GM18868 (cell line): ENCODE results near the gene TSR3.

ENCODE experiments used
- ATAC-seq: cut with Tn5 transposase; IDR thresholded peaks from one replicate; pipeline ENCODE4 v1.9.1; 2021; ENCODE audit warnings: mild to moderate bottlenecking, moderate library complexity; ENCODE audit not compliant: unreplicated experiment

Gene TSR3

GRCh38 chr16:1378087-1378803, 26.6 kb upstream of the TSR3 start:
- ATAC-seq: no peak

DNA sequence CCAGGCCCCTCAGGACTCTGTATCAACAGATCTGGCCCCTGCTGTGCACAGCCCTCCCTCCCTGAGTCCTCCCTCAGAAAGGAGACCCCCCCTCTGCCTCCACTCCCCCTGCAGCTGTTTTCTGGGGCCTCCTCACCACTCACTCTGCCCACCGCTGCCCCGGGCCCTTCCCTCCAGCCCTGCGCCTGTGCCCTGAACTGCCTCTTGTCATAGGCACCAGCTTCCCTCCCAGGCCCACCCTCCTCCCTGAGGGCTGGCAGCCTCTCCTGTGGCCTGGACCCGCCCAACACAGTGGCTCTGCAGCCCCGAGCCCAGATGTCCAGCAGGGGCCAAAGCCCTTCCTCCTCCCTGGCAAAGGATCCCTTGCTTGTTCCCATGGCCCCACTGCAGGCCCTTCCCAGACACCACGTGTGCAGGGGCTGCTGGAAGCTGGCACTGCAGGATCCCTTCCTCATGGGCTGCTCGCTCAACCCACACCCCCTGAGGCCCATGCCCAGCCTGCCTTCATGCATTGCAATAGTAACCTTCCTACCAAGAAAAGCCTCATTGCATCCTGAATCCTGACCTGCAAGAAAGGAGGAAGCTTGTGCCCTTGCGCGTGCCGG, 25.8 kb upstream of the TSR3 start:
- no peak for ATAC-seq

DNA sequence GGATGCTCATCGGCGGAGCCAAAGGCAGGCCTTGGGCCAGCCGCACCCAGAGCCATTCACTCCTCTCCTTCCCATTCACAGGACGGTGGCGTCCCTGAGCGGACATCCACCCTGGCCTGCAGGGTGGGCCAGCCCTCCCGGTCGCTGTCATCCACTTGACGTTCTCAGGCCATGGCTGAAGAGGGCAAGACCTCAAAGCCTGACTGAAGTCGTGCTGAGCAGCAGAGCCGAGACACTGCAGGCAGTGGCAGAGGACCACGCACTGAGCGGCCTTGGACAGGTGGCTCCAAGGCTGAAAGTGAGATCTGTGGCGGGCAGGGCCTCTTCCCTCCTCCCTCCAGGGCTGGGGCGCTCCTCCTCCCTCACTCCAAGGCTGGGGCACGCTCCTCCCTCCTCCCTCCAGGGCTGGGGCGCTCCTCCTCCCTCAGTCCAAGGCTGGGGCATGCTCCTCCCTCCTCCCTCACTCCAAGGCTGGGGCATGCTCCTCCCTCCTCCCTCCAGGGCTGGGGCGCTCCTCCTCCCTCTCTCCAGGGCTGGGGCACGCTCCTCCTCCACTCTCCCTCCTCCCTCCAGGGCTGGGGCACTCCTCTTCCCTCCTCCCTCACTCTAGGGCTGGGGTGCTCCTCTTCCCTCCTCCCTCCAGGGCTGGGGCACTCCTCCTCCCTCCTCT, 24.2 kb upstream of the TSR3 start:
- no peak for ATAC-seq

- ATAC-seq: no peak
Measured at GRCh38 chr16:1375298-1375640, 23.6 kb upstream of the TSR3 start.

DNA sequence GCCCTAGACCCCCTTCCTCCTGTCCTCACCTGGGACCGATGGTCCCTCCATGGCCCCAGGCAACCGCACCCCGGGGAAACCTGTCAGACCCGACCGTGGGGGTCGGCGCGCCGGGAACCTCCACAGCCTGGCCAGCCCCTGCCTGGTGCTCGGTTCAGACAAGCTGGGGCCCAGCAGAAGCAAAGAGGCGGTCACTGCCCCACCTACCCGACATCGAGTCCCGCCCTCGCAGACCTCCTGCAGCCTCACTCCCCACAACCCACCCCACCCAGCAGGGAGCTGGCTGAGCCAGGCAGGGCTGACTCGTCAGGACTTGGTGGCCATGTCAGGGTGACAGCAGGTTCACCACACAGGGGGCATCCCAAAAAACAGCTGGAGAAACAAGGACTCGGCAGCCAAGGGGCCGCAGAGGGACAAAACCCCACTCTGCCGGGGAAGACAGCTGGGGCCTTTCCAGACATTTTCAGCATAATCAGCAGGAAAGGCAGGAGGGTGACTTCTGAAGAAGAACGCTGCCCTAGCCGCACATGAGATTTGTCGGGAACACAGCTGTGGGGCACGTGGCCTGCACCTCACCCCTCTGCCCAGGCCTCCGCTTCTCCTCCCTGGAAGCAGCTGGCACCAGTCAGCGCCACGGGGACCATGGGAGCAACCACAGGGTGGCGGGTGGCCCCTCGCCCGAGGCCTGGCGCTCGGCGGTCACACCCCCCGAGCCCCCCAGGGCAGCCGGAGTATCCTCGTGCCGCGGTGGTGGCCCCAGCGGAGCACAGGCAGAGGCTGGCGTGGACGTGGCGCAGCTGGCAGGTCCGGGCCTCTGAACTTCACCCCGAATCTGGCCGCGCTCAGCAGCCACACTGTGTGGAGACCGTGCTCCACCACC, 23.0 kb upstream of the TSR3 start:
- no peak for ATAC-seq

- no peak for ATAC-seq
Measured at GRCh38 chr16:1372292-1372950, 20.7 kb upstream of the TSR3 start.

DNA sequence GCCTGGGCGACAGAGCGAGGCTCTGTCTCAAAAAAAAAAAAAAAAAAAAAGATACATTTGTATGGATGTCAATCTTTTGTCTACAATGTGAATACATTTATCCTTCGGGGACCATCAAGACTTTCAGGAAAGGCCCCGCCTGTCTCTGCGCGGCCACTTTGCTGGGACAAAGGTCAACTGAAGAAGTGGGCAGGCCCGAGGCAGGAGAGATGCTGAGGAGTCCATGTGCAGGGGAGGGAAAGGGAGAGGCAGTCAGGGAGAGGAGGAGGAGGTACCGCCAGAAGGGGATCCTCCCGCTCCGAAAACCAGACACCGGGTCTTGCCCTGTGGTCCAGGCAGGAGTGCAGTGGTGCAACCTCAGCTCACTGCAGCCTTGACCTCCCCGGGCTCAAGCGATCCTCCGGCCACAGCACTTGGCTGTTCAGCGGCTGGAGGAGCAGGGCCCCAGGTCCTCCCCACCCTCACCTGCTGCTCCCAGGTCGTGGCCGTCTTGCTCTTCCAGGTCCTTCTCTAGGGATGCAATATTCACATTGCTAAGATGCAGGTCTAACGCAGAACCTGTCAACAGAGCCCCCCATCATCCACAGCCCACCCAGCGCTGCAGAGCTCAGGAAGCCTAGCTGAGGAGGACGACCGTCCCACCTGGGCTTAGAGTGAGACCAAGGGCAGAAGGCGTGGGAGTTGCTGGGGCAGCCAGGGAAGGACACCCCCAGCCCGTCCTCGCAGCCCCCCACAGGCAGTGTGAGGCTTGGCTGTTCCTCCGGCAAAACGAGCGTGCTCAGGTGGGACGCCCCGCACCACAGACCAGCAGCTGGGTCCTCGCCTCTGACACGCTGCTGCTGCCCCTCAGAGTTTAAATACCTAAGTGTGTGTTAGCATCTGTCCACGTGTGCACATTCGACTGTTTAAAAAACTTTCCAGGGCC, 19.6 kb upstream of the TSR3 start:
- no peak for ATAC-seq

DNA sequence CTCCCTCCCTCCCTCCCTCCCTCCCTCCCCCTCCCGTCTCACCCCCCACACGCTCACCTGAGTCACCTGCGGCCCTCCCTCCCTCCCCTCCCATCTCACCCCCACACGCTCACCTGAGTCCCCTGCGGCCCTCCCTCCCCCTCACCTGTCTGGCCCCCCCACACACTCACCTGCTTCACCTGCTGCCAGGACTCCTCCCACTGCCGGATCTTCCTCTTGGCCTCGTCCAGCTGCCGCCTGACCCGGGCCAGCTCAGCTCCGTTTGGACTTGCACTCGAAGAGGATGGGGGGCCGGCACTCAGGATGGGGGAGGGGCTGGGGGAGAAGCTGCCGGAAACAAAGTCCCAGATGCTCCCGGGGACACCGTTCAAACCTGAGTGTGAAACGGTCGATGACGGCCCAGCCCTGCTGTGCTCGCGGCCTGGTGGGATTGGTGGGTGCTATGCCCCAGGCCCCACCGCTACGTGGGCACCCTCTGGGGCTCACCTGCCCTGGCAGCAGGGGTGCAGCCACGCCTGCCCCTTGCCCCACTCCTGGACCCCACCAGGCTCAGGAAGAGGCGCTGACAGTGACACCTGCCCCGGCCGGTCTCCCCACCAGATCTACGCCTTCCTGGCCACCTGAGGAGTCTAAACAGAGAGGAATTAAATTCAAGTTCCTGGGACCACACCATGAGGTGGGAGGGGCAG, 16.0 kb upstream of the TSR3 start:
- ATAC-seq: no peak

DNA sequence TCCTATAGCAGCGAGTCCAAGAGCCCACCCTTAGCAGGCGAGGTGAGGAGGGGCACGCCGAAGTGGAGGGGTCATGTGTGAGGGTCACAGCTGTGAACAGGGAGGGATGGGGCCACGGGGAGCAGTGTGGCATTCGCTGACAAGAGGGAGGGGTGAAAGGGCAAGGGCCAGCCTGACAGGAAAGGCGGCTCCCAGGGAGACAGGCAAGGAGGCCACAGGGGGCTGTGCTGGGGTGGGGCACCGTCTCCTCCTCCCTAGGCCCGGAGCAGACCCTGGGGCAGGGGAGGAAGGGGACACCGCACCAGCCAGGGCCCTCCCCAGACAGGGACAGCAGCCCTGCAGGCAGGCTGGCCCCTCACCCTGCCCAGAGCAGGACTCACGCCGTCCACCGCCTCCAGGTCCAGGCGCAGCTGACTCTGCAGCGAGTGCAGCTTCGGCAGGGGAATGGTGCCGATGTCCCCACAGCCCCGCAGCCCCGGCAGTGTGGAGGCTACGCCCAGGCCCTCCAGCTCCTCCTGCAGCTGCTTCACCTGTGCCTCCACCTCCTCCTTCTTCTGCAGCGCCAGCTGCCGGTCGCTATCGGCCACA, 15.1 kb upstream of the TSR3 start:
- ATAC-seq: no peak

DNA sequence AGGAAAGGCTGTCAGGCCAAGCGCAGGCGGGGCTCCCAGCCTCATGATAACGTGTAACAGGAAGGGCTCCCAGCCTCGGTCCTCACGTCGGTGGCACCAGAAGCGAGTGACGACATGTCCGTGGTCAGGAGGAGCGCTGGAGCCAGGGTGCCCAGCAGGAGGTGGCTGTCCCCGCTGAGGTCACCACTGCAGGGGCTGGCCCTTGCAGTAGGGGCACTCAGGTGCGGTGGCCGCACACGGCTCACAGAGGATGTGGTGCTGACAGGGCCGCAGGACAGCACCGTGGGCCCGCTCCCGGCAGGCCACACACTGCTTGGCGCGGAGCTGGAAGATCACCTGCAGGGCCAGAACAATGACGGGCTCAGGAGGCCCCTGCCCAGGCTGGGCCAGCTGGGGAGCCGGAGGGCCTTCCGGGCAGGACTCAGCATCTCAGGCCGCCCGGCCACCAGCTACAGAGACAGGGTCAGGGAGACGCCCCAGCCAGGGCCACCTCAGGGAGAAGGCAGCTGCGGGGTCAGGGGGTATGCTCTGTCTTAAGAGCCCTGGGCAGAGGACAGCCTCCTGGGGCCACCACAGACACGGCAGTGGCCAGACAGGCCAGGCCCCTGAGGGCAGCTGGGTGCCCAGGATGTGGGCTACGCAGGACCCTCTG, 14.5 kb upstream of the TSR3 start:
- no peak for ATAC-seq

DNA sequence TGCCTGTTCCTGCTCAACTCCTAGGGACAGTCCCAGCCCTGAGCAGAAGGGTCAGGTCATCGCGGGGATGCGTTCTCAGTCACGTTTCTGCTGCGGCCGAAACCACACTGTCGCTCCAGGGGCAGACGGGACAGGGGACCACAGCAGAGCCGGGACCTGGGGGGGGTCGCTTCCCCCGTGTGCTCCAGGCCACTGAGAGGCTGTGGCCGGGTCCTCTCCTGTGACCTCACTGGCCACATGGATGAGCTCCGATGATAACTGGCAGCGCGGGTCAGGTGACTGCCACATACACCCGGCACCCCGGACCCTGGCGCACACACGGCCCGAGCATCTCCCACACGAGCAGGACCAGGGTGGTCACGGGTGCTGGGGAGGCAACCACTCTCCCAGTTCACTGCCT, 12.8 kb upstream of the TSR3 start:
- ATAC-seq: no peak

DNA sequence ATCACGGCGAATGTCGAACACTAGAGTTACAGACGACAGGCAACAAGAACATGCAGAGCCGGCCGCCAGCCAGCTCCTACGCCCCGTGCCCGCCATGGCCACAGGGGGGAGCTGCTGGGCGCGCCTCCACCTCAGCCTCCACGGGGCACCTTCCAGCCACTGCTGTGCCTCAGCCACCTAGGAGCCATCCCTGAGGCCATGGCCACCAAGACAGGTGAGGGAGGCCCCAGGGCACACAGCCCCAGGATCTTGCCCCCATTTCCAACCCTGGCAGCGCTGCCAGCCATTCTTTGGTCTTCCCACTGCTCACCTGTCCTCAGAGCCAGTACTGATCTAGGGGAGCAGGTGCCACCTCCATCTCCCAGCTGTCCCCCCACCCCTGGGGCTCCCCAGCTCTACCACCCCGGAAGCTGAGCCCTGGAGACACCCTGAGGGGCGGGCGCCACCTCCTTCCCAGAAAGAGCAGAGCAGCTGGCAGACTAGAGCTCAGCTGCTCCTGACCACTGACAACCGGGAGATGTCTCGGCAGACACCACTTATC, 11.9 kb upstream of the TSR3 start:
- no peak for ATAC-seq

- ATAC-seq: no peak
Measured at GRCh38 chr16:1362807-1363206, 11.1 kb upstream of the TSR3 start.

- no peak for ATAC-seq
Measured at GRCh38 chr16:1361685-1362360, 10.1 kb upstream of the TSR3 start.

DNA sequence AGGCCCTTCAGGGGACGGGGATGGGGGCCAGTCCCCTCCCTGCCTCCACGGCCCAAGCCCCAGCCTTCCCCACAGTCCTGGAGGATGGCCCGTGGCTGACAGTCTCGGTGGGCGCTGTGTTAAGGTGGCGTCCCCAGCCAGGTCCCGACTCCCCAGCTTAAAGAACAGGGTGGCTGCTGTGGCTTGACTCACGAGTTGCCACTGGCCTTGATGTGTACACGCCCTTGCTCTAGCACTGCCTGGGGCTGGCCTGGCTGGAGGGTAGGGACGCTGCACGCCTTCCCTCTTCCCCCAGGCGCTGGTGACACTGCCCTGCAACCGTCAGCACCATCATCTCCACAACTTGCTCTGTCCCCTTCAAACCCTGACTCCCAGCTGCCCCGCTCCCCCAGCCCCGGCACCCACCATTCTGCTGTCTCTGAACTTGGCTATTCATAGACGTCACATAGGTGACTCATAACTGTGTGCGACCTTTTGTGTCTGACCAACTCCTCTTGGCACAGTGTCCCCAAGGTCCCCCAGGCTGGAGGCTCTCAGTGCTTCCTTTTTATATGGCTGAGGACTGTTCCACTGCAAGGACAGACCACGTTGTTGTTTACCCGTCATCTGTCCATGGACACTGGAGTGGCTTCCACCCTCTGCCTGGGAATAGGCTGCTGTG, 6.4 kb upstream of the TSR3 start:
- ATAC-seq: no peak

DNA sequence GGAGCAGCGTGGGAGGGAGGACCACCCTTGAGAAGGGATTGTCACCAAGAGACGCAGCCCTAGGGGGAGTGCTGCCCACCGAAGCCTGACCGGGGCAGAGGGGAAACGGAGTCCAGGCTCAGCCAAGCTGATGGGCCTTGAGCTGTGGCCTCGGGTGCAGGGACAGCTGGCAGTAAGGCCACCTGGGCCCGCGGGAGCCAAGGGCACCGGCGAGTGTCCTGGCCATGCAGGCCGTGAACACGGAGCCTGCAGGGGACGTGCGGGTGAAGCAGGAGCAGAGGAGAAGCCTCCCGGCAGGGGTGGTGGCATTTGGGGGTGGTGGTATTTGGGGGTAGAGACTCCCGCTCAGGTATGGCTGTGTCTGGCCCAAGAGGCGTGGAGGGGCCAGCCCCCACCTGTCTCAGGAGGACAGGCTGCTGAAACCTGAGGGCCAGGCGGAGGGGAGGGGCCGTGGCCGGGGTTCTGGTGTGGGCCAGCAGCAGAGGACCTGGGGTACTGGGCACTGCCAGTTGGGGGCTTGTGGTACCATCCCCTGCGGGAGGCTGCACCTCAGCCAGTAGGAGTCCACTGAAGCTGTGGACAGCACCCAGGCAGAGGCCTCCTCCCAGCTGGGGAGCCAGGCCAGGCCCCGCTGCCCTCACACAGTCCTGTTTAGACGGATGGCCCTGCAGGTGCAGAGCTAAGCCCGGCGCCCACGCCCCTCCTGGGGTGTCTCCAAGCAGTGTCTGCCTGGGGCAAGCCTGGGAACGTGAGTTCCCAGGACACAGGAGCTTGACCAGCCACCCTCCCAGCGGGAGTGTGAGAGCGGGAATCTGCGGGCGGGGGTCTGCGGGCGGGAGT, 4.6 kb upstream of the TSR3 start:
- no peak for ATAC-seq
